Mesangial cell (primary cell): ENCODE measurements around the gene KRTAP10-4. TPM values are rescaled to one million over a fixed set of nuclear protein-coding genes. Genes with fewer than 3 reads are reported as not detected.

Experiments
- total RNA-seq: library from RNA; depleted of rRNA; stranded (reverse); fragments of >200 nt; gene quantifications from 2 replicates; pipeline ENCODE4 v1.2.3, GENCODE V29; 2015

Gene KRTAP10-4
- total RNA-seq, result not detected in 2 replicates

GRCh38 chr21:44573630-44574456 lies at the start of gene KRTAP10-4:
KRTAP10-4 (plus strand) TSS chr21:44573729; CDS start chr21:44573759, 30 bp downstream.

GRCh38 chr21:44539991-44540666 lies 33.4 kb upstream of the KRTAP10-4 start, which contains the start of gene KRTAP10-1:
KRTAP10-1 (minus strand) TSS chr21:44540195; CDS start chr21:44540150, 45 bp downstream.

GRCh38 chr21:44551340-44551961 lies 22.1 kb upstream of the KRTAP10-4 start, which contains the start of gene KRTAP10-2:
KRTAP10-2 (minus strand) TSS chr21:44551505; CDS start chr21:44551458, 47 bp downstream.

GRCh38 chr21:44558695-44559094 lies 14.8 kb upstream of the KRTAP10-4 start, which contains the start of gene KRTAP10-3:
KRTAP10-3 (minus strand) TSS chr21:44558795; CDS start chr21:44558715, 80 bp downstream.

GRCh38 chr21:44580231-44580821 lies 6.8 kb downstream of the KRTAP10-4 start, which contains the start of gene KRTAP10-5:
KRTAP10-5 (minus strand) TSS chr21:44580604; CDS start chr21:44580578, 26 bp downstream.

GRCh38 chr21:44592446-44593311 lies 19.1 kb downstream of the KRTAP10-4 start, which contains the start of gene KRTAP10-6:
KRTAP10-6 (minus strand) TSS chr21:44592505; CDS start chr21:44592484, 21 bp downstream.

GRCh38 chr21:44600118-44600978 lies 26.8 kb downstream of the KRTAP10-4 start, which contains the start of gene KRTAP10-7:
KRTAP10-7 (plus strand) TSS chr21:44600597; CDS start chr21:44600622, 25 bp downstream.

GRCh38 chr21:44612029-44612486 lies 38.5 kb downstream of the KRTAP10-4 start, which contains the start of gene KRTAP10-8:
KRTAP10-8 (plus strand) TSS chr21:44612079; CDS start chr21:44612101, 22 bp downstream.

Other genes with a start within 250 kb of the KRTAP10-4 start
- 20.0 and 29.0 TPM in 2 replicates for gene CFAP410, start 234.3 kb upstream of the KRTAP10-4 start, total RNA-seq
- gene TRPM2, start 220.1 kb upstream of the KRTAP10-4 start, total RNA-seq, result 1.3 and 2.1 TPM in 2 replicates
- 2.9 and 3.5 TPM in 2 replicates for gene LRRC3, start 118.2 kb upstream of the KRTAP10-4 start, total RNA-seq
- not detected in 2 replicates for gene KRTAP10-1, start 33.5 kb upstream of the KRTAP10-4 start, total RNA-seq
- not detected in 2 replicates for gene KRTAP10-2, start 22.2 kb upstream of the KRTAP10-4 start, total RNA-seq
- gene KRTAP10-3, start 14.9 kb upstream of the KRTAP10-4 start, total RNA-seq, result not detected in 2 replicates
- gene KRTAP10-5, start 6.9 kb downstream of the KRTAP10-4 start, total RNA-seq, result not detected in 2 replicates
- gene KRTAP10-6, start 18.8 kb downstream of the KRTAP10-4 start, total RNA-seq, result not detected in 2 replicates
- gene KRTAP10-7, start 26.9 kb downstream of the KRTAP10-4 start, total RNA-seq, result not detected in 2 replicates
- not detected in 2 replicates for gene KRTAP10-8, start 38.4 kb downstream of the KRTAP10-4 start, total RNA-seq
- not detected in 2 replicates for gene KRTAP10-9, start 53.4 kb downstream of the KRTAP10-4 start, total RNA-seq
- gene KRTAP10-10, start 63.6 kb downstream of the KRTAP10-4 start, total RNA-seq, result not detected in 2 replicates
- gene KRTAP10-11, start 72.7 kb downstream of the KRTAP10-4 start, total RNA-seq, result not detected in 2 replicates
- gene KRTAP12-4, start 80.9 kb downstream of the KRTAP10-4 start, total RNA-seq, result not detected in 2 replicates
- not detected in 2 replicates for gene KRTAP12-3, start 84.2 kb downstream of the KRTAP10-4 start, total RNA-seq
- not detected in 2 replicates for gene KRTAP12-2, start 93.2 kb downstream of the KRTAP10-4 start, total RNA-seq
- gene KRTAP12-1, start 108.4 kb downstream of the KRTAP10-4 start, total RNA-seq, result not detected in 2 replicates
- gene KRTAP10-12, start 123.4 kb downstream of the KRTAP10-4 start, total RNA-seq, result not detected in 2 replicates
- not detected in 2 replicates for gene TSPEAR, start 137.8 kb downstream of the KRTAP10-4 start, total RNA-seq
- 32.1 and 38.8 TPM in 2 replicates for gene UBE2G2, start 228.1 kb downstream of the KRTAP10-4 start, total RNA-seq
- 51.8 and 69.6 TPM in 2 replicates for gene SUMO3, start 244.3 kb downstream of the KRTAP10-4 start, total RNA-seq